C4-2B (cell line): Measurements from ENCODE around the gene PRDX6.

Source experiments
- H3K27ac ChIP-seq: fragments of 450-650 bp; 2 replicates; pipeline ENCODE4 v1.5.1; 2017
- ZFX ChIP-seq: fragments of 450-650 bp; IDR thresholded peaks from 2 replicates; pipeline ENCODE4 v1.6.1; 2017
- TF ChIP-seq, protein P1 (sequence below): fragments of 450-650 bp; conservative IDR thresholded peaks from 2 replicates; pipeline ENCODE4 v1.5.1; 2017; ENCODE audit warnings: mild to moderate bottlenecking

PRDX6 gene, protein sequence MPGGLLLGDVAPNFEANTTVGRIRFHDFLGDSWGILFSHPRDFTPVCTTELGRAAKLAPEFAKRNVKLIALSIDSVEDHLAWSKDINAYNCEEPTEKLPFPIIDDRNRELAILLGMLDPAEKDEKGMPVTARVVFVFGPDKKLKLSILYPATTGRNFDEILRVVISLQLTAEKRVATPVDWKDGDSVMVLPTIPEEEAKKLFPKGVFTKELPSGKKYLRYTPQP

DNA sequence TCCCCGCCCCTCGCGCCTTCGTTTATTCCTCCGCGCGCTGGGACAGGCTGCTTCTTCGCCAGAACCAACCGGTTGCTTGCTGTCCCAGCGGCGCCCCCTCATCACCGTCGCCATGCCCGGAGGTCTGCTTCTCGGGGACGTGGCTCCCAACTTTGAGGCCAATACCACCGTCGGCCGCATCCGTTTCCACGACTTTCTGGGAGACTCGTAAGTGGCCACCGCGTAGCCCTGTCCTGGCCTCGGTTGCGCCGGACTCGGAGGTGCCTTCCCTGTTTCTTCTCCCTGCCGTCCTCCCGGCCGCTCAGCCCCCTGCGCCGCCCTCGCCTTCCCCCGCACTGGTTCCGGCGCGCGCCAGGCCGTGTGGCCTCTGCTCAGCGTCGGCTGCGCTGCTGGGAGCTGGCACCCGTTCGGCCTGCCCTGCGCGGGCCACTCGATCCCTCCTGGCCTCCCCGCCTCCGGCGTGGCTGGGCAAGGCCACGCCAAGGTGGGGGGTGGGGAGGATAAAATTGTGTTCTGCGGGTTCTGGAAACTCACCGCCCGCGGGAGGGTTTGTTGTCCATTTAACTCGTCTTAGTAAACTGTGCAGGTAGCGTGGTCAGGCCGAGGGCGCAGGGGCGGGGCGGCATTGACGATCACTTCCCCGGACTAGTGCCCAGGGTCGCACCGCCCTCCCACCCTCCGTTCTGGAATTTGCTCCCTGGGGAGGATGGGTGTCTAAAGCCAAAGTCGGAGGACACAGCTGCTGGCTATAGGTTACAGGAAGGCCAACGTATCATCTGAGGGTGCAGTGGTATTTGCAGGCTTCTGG, at the start of gene PRDX6:
TSS of gene PRDX6 (plus strand) at position 50 of the 808 bp plus-strand sequence. CDS start at position 113, 63 bp downstream.
- TF ChIP-seq ZFX = peak; percentile 84
- TF ChIP-seq, protein P1, sequence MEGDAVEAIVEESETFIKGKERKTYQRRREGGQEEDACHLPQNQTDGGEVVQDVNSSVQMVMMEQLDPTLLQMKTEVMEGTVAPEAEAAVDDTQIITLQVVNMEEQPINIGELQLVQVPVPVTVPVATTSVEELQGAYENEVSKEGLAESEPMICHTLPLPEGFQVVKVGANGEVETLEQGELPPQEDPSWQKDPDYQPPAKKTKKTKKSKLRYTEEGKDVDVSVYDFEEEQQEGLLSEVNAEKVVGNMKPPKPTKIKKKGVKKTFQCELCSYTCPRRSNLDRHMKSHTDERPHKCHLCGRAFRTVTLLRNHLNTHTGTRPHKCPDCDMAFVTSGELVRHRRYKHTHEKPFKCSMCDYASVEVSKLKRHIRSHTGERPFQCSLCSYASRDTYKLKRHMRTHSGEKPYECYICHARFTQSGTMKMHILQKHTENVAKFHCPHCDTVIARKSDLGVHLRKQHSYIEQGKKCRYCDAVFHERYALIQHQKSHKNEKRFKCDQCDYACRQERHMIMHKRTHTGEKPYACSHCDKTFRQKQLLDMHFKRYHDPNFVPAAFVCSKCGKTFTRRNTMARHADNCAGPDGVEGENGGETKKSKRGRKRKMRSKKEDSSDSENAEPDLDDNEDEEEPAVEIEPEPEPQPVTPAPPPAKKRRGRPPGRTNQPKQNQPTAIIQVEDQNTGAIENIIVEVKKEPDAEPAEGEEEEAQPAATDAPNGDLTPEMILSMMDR = no peak
- peak within 1 kb of the TSS; percentile 100 for H3K27ac ChIP-seq

DNA sequence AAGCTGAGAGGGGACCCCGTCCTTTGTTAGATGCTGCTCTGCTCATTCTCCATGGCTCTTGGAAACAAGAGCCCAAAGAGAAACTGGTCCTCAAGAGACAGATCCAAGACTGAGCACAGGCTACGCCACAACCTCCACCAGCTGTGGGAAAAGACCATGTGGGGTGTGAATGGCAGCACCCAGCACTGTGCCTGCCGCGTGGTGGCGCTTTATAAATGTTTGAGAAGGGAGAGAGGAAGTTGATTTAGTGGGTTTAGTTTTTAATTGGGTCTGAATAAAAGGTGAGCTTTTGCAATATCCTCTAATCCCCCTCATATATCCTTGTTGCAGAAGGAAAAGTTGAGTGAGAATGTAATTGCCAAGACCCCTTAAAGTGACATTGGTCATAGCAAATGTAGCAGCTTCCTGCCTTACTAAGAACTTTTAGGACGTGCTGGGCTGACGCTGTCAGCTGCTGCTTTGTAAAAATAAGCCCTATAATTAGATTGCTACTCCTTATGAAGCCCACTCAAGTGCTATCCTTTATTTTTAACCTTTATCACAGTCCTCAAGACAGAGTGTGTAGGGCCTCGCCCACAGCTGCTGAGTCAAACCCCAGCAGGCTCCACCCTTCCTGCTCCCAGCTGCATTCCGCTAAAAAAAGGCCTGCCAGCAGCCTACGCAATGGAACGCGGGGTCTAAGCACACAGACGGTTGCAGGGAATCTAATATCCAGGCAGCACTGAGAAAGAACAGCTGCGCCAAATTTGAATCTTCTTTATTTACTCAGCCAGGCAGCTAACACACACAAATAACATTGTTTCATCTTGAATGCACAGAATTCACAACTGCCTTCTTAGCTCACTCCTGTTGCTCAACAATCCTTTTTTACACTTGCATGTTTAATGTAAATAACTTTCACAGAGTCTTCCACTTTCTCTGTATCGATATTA, 47.4 kb upstream of the PRDX6 start:
- TF ChIP-seq ZFX = no peak
- TF ChIP-seq, protein P1 = peak; percentile 13

DNA sequence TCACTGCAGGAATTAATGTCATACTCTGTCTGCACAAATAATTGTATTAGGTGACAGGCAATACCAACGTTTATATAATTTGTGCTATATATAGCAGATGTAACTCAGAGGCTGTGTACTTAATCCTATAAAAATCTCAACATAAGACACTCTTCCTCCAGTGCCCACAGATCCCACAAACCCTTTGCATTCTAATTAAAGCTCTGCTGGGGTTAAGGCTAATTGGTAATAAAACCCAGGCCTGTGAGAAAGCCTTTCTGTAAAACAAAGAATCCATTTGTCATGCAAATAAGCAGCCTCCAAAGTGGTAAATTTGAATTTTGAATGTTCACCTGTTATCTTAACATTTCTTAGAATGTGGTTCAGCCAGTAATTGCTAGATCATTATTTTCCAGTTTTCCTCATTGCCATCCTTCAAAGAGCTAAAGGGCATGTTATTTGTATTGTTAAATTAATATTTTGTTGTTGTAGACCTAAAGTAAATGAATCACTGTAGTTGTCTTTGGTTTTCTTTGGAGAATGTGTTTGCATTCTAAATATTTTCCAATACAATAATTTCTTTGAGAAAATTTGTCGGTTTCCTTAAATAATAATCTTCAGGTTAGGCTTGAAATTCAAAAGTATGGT, 46.3 kb upstream of the PRDX6 start:
- no peak for TF ChIP-seq ZFX
- TF ChIP-seq, protein P1 = no peak
- H3K27ac ChIP-seq = no peak overlapping the region

More for the DNA sequence above, 47.4 kb upstream of the PRDX6 start:
- no peak overlapping the region for H3K27ac ChIP-seq

DNA sequence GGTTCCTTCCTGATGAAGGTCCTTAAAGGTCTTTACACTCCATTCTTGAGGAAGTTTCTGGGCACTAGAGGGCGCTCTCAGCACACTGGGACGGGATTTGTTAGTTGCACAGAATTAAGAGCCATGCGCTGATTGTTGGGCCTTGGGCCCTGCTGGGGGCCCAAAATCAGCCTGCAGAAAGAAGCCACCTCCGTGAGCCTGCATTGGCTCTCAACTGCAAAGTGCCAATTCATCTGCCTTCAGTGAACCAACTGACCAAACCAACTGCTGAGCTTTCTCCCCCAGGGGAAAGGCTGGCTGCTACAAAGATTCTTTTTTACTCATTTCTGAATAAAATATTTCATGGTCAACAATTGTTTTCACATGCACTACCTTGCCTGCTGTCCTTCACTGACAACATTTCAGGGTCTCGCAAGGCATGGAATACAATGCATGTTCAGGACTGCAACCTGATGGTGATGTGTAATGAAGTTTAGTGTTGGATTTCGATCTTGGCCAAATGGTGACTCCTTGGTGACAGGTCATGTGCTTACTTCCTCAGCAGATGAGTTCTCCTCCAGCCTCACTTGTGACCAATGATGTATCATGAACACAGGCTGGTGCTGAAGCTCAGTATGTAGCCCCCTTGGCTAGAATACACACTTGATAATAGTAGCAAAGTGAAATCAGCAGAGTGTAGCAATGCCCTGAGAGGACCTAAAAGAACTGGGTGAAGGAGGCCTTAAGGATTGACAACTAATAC, 45.7 kb upstream of the PRDX6 start:
- H3K27ac ChIP-seq = no peak overlapping the region
- TF ChIP-seq, protein P1 = peak; percentile 98
- no peak for TF ChIP-seq ZFX

DNA sequence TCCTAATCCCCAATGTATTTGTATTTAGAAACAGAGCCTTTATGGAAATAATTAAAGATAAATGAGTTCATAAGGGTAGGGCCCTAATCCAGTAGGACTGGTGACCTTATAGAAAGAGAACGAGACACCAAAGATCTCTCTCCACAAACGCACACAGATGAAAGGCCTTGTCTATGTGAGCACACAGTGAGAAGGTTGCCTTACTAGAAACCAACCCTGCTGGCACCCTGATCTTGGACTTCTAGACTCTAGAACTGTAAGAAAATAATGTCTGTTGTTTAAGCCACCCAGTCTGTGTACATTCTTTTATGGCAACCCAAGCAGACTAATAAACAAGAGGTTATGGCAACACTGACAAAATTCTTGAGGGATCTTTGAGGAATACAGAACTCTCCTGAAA, 44.8 kb upstream of the PRDX6 start:
- TF ChIP-seq, protein P1 = no peak
- TF ChIP-seq ZFX = no peak
- no peak overlapping the region for H3K27ac ChIP-seq

DNA sequence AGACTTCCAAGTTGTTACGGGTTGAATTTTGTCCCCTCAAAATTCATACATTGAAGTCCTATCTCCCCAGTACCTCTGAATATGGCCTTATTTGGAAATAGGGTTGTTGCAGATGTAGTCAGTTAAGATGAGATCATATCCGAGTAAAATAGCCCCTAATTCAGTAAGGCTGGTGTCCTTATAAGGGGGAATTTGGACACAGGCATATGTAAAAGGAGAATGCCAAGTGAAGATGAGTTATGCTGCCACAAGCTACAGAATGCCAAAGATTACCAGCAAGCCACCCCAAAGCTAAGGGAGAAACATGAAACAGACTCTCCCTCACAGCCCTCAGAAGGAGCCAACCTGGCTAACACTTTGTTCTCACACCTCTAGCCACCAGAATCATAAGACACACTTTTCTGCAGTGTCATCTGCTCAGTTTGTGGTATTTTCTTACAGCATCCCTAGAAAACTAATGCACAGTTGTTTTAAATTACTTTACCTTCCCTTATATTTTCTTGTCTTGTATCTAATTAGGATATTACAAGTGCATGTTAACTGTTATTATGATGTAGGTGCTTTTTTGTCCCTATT, 43.3 kb upstream of the PRDX6 start:
- TF ChIP-seq, protein P1 = no peak
- no peak overlapping the region for H3K27ac ChIP-seq
